AG04449 (cell line): Measurements from ENCODE around the gene CHRNA9.

Experiments
- CTCF ChIA-PET: fragments of 350-600 bp; formaldehyde crosslinking; extraction: SDS; loops from one replicate; lab custom pipeline; 2021; ENCODE audit warnings: antibody characterized with exemption; lab: Yijun Ruan, JAX
- POLR2A ChIA-PET: fragments of 400-600, 350-600 bp; formaldehyde crosslinking; extraction: SDS; loops from one replicate; lab custom pipeline; 2020; ENCODE audit warnings: antibody characterized with exemption, inconsistent platforms; lab: Yijun Ruan, JAX
- DNase-seq: peaks from one replicate; pipeline ENCODE4 v3.0.0-alpha.2; 2010; ENCODE audit warnings: low read depth, low spot score
- H3K4me3 ChIP-seq: 2 replicates; pipeline ENCODE4 v1.5.1; 2011; ENCODE audit warnings: low read depth, mild to moderate bottlenecking, control low read depth, low read length
- CTCF ChIP-seq: IDR thresholded peaks from one replicate; pipeline ENCODE4 v1.5.1; 2011; ENCODE audit warnings: mild to moderate bottlenecking, moderate library complexity, low read length, control low read depth, inconsistent platforms; ENCODE audit not compliant: insufficient read depth; ENCODE audit errors: missing control alignments

CHRNA9 gene

DNA sequence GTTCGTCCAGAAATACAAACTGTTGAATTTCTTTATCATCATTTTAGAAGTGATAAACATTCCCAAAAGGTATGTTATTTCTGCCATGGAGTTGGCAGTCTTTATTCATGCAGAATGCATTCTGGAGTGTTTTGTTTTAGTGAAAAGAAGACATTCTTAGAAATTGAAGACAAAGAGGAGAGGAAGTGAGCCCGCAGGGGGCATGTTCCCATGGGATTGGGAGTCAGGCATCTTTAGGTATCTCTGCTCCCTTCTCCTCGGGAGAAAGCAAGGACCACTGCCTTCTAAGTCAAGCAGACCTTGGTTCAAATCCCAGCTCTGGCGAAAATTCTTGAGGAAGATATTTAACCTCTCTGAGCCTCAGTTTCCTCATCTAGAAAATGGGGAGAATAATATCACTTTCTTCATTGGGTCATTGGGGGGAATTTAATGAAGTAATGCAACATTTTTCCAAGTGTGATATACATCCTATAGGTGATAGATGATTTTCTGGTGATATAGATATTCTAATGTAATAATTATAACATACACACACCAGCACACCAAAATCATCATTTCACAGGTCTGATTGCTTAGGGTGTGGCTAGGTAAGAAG, 26.5 kb upstream of the CHRNA9 start:
- no peak overlapping the region for H3K4me3 ChIP-seq
- no peak for TF ChIP-seq CTCF
- ChIA-PET POLR2A (no interaction called here), CTCF (interaction anchor here (0.9 to 9.5 kb wide), 6 partner anchors 12 to 334 kb away, joined by 4 to 79 read pairs (median 10); partner anchors contain the start of gene N4BP2)
- DNase-seq: no peak

DNA sequence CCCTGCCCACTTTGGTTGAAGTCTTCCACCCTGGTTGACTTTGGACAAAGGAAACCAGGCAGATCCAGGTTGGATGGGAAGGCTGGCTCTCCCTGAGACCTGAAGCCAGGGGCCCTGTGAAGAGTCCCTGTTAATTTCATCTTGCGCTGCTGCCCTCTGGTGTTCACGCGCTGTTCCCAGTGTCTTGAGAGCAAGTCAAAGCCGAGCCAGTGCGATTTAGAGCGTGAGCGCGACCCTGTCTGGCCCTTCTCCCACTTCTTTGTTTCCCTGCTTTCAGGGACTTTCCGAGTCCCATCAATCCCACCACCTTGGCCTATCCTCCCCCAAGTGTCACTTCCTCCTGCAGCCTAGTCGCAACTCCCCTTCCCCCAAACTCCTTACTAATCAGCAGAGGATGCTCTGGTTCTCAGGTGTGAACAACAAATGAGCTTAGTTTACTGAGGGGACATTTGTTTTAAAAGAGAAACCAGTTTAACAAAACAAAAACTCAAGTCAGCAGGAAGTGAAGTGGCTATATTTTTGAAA, 25.8 kb upstream of the CHRNA9 start:
- peak; percentile 91 for TF ChIP-seq CTCF
- no peak overlapping the region for H3K4me3 ChIP-seq
- no peak for DNase-seq
- ChIA-PET POLR2A (no interaction called here), CTCF (interaction anchor here (0.5 to 9.5 kb wide), 29 partner anchors 9 to 840 kb away, joined by 3 to 89 read pairs (median 4); partner anchors contain the start of gene N4BP2)

DNA sequence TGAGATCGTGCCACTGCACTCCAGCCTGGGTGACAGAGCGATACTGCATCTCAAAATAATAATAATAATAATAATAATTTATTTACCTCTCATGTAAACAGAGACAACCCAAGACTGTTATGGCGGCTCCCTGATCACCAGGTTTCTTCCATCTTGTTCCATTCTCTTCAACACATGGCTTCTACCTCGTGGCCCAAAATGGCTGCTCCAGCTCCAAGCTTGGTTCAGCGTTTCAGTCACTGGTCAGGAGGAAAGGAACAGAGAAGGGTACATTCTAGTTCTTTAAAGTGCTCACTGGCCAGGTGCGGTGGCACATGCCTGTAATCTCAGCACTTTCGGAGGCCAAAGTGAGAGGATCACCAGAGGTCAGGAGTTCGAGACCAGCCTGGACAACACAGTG, 24.9 kb upstream of the CHRNA9 start:
- ChIA-PET POLR2A (interaction anchor here (0.7 kb wide), 1 partner anchor 254 kb away, joined by 5 read pairs; the partner anchor contains the start of gene N4BP2), CTCF (interaction anchor here (0.6 to 9.5 kb wide), 16 partner anchors 10 to 265 kb away, joined by 3 to 89 read pairs (median 4); partner anchors contain the start of gene N4BP2)
- TF ChIP-seq CTCF: no peak
- DNase-seq: no peak
- H3K4me3 ChIP-seq: no peak overlapping the region

DNA sequence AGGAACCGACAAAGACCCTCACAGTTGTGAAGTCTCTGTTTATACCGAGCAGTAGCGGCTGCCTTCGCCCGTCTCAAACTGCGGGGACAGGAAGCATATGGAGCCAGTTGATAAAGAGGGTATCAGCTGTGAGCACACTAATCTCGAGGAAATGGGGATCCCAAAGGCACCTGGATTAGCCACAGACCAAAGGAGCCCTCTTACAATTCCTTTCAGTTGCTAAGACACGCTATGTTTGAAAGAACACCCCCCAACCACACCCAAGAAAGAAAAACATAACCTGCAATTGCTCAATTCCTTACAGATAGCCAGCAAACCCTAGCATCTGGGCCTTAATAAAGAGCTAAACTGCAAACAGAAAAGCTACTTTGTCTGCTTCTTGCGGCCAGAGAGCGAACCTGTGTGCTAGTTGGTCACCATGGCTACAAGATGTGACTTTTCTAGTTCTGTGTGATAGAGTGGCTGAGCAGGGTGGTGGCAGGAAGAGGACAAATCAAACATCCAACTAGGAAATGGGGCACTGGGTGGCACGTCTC, 23.3 kb upstream of the CHRNA9 start:
- ChIA-PET POLR2A (interaction anchor here (0.6 kb wide), 1 partner anchor 154 kb away, joined by 3 read pairs; no protein-coding TSS in a partner anchor), CTCF (interaction anchor here (1.2 to 9.5 kb wide), 6 partner anchors 8 to 256 kb away, joined by 4 to 89 read pairs (median 18); partner anchors contain the start of gene N4BP2)
- no peak for DNase-seq
- no peak overlapping the region for H3K4me3 ChIP-seq
- no peak for TF ChIP-seq CTCF

DNA sequence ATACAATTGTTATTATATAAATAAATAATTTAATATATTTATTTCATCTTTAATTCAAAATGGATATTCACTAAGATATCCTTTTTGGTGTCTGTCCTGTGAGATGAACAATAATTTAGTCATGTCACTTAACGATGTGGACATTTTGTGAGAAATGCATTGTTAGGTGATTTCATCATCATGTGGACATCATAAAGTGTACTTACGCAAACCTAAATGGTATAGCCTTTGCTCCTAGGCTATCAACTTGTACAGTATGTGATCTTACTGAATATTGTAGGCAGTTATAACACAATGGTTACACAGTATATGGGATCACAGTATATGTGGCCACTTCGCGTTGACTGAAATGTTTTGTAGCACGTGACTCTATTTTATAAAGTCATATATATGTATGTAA, 20.2 kb upstream of the CHRNA9 start:
- TF ChIP-seq CTCF: no peak
- DNase-seq: no peak
- POLR2A ChIA-PET: no interaction called here
- H3K4me3 ChIP-seq: no peak overlapping the region
- CTCF ChIA-PET: no interaction called here

- POLR2A ChIA-PET: interaction anchor here (0.6 to 1.4 kb wide), 5 partner anchors 10 to 260 kb away, joined by 3 to 7 read pairs (median 4); partner anchors contain the start of gene N4BP2
- CTCF ChIA-PET: interaction anchor here (0.6 to 8.8 kb wide), 33 partner anchors 9 to 850 kb away, joined by 3 to 79 read pairs (median 5); partner anchors contain the start of genes CHRNA9, N4BP2 and PDS5A
- peak overlapping the region; percentile 43 for H3K4me3 ChIP-seq
- DNase-seq: peak; percentile 80
- no peak for TF ChIP-seq CTCF
These were observed 18.8 kb upstream of the CHRNA9 start for GRCh38 chr4:40316333-40316781.
